ENCODE data around the gene FURIN.

DNA sequence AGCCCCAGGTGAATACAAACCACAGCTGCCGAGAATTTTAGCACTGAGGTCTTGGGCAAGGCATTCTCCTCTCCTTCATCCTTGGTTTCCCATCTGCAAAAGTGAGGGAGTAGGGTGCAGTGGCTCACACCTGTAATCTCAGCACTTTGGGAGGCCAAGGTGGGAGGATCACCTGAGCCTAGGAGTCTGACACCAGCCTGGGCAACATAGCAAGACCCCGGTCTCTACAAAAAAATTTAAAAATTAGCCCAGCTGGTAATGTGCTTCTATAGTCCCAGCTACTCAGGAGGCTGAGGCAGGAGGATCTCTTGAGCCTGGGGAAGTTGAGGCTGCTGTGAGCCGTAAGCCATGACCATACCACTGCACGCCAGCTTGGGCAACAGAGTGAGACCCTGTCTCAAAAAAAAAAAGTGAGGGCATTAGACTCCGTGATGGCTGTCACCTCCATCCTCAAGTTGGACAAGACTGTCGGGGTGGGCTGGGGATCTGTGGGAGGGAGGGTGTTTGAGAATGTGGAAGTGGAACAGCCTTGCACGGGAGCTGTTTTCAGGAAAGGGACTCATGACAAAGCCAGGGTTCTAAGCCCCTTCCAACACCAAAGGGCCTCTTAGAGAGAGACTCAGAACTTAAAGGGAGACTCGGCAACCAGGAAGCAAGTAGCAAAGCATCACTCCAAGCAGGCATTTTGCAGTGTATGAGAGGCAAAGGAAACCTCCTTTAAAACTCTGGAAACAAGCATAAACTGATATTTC is 46.0 kb upstream of the FURIN start:
- TF ChIP-seq, protein P1, sequence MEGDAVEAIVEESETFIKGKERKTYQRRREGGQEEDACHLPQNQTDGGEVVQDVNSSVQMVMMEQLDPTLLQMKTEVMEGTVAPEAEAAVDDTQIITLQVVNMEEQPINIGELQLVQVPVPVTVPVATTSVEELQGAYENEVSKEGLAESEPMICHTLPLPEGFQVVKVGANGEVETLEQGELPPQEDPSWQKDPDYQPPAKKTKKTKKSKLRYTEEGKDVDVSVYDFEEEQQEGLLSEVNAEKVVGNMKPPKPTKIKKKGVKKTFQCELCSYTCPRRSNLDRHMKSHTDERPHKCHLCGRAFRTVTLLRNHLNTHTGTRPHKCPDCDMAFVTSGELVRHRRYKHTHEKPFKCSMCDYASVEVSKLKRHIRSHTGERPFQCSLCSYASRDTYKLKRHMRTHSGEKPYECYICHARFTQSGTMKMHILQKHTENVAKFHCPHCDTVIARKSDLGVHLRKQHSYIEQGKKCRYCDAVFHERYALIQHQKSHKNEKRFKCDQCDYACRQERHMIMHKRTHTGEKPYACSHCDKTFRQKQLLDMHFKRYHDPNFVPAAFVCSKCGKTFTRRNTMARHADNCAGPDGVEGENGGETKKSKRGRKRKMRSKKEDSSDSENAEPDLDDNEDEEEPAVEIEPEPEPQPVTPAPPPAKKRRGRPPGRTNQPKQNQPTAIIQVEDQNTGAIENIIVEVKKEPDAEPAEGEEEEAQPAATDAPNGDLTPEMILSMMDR (IDR thresholded peaks at IDR 0.05), result no peak
- TF ChIP-seq RFX5 (IDR thresholded peaks at IDR 0.05), result no peak
- no peak for TF ChIP-seq CHD2 (IDR thresholded peaks at IDR 0.05; ENCODE audit: low read length, partially characterized antibody)
- TF ChIP-seq TP53 (CRISPR knock-in tag; IDR thresholded peaks at IDR 0.05), result no peak
- TF ChIP-seq KDM5A (IDR thresholded peaks at IDR 0.05), result no peak
- no peak for TF ChIP-seq MAFK (IDR thresholded peaks at IDR 0.05; ENCODE audit: partially characterized antibody)
- no peak for TF ChIP-seq ESRRA (IDR thresholded peaks at IDR 0.05; ENCODE audit: borderline replicate concordance, low read length)
- TF ChIP-seq EP300 (IDR thresholded peaks at IDR 0.05), result no peak
- TF ChIP-seq, protein P2, sequence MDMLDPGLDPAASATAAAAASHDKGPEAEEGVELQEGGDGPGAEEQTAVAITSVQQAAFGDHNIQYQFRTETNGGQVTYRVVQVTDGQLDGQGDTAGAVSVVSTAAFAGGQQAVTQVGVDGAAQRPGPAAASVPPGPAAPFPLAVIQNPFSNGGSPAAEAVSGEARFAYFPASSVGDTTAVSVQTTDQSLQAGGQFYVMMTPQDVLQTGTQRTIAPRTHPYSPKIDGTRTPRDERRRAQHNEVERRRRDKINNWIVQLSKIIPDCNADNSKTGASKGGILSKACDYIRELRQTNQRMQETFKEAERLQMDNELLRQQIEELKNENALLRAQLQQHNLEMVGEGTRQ (IDR thresholded peaks at IDR 0.05), result no peak
- no peak for TF ChIP-seq MAZ (IDR thresholded peaks at IDR 0.05; ENCODE audit: borderline replicate concordance, low read depth, low read length)
- TF ChIP-seq HOXB5 (CRISPR knock-in tag; IDR thresholded peaks at IDR 0.05), result no peak
